Right lobe of liver (tissue), 6 donors: ENCODE measurements around the gene RBMS2. TPM values are rescaled to one million over a fixed set of nuclear protein-coding genes. Genes with fewer than 3 reads are reported as not detected.

Source experiments
- ATAC-seq, 4 donors: fragments of 200-7000 bp; cut with Tn5 transposase; one replicate each; pipeline ENCODE4 v1.9.1; 2020; ENCODE audit warnings: mild to moderate bottlenecking in 4 of 4, moderate library complexity in 4 of 4
- DNase-seq, 3 donors: peaks; one replicate each; pipeline ENCODE4 v3.0.0-alpha.2; 2020
- H3K27ac ChIP-seq, 3 donors: fragments of 200-600 bp; one replicate each; pipeline ENCODE4 v1.8.0; 2022
- H3K27me3 ChIP-seq, 2 donors: fragments of 200-600 bp; one replicate each; pipeline ENCODE4 v1.8.0; 2022
- H3K36me3 ChIP-seq, 4 donors: fragments of 200-600 bp; sonication (generic) in 1 of 4; one replicate each; pipeline versions ENCODE4 v1.5.1 to v1.8.0; 2017 to 2022; ENCODE audit warnings: control low read depth in 1 of 4
- H3K4me1 ChIP-seq, 4 donors: fragments of 200-600 bp; sonication (generic) in 1 of 4; one replicate each; pipeline versions ENCODE4 v1.5.1 to v1.8.0; 2017 to 2022; ENCODE audit warnings: control low read depth in 1 of 4
- H3K4me3 ChIP-seq, 3 donors: fragments of 200-600 bp; one replicate each; pipeline ENCODE4 v1.8.0; 2022
- H3K9me3 ChIP-seq, 4 donors: fragments of 200-600 bp; sonication (generic) in 1 of 4; one replicate each; pipeline versions ENCODE4 v1.5.1 to v1.8.0; 2017 to 2022; ENCODE audit warnings: control low read depth in 1 of 4
- CTCF ChIP-seq, 4 donors: fragments of 200-600 bp in 3 of 4; fragments of 450-650 bp in 1 of 4; IDR thresholded peaks; one replicate each; pipeline versions ENCODE4 v1.5.1 to v1.8.0; 2016 to 2022; ENCODE audit warnings: antibody characterized with exemption in 4 of 4, mild to moderate bottlenecking in 2 of 4
- POLR2A ChIP-seq: fragments of 450-650 bp; IDR thresholded peaks from one replicate; pipeline ENCODE4 v1.6.1; 2017; ENCODE audit warnings: antibody characterized with exemption, mild to moderate bottlenecking
- WGBS: methylation state at CpG from one replicate; pipeline ENCODE4 v1.1.6; 2018; ENCODE audit warnings: low coverage, low lambda C conversion rate; ENCODE audit not compliant: insufficient coverage; ENCODE audit errors: missing lambda C conversion rate; 5-methylcytosine and 5-hydroxymethylcytosine counted together
- intact Hi-C, 2 donors: fragments of 100-400 bp; cut with DNase I; formaldehyde crosslinking; loops; one replicate each; pipeline versions ENCODE4 v1.11.2 to v1.14.1; 2022
- total RNA-seq, 6 experiments: library from RNA; depleted of rRNA in 2 of 6; stranded (reverse); fragments of >200 nt in 2 of 6; fragmentation: NEBNext Ultra II Directional in 3 of 6; extraction: Animal tissue kit (Norgen Biotek cat#: 25700) in 3 of 6; gene quantifications; one replicate each; pipeline versions ENCODE4 v1.1.0 to v1.2.4, GENCODE V29; 2016 to 2023
- donor health status: DM: no; HTN: yes; CAD: no.
- donor health status: DM: no; HTN: no; CAD: no.
- donor health status: DM: no; HTN: no; CAD: no.
- donor health status: DM: no; HTN: yes; CAD: no.
- donor health status: DM: no; HTN: yes; CAD: no.

RBMS2 gene
- total RNA-seq, 6 experiments from 2014 or later = 3.4 to 6.4 (median 4.3) TPM

- H3K27me3 ChIP-seq = no peaks in the 10 kb centered on the region
- TF ChIP-seq CTCF (IDR thresholded peaks at IDR 0.05) (no peak), POLR2A (no peak)
- no peaks in the 10 kb centered on the region for H3K9me3 ChIP-seq
- H3K4me1 ChIP-seq = peaks cover 0 to 6% (median 0%) of the 10 kb centered on the region in 4 donors
- ATAC-seq = no peak
- intact Hi-C loops = loop anchor here (5.0 kb wide), 2 partner anchors 44 to 54 kb away; no protein-coding TSS in a partner anchor
- H3K36me3 ChIP-seq = no peaks in the 10 kb centered on the region
- DNase-seq = no peak
- H3K27ac ChIP-seq = no peak overlapping the region
- H3K4me3 ChIP-seq = no peak overlapping the region
- WGBS = 84% methylated on average over 2 of the region's 2 CpGs
Observed at GRCh38 chr12:56517854-56518253, 3.8 kb upstream of the RBMS2 start.

GRCh38 chr12:56518570-56518969, 3.0 kb upstream of the RBMS2 start:
- Histone ChIP-seq H3K4me1 (peaks cover 0 to 4% (median 0%) of the 10 kb centered on the region in 4 donors), H3K36me3 (no peaks in the 10 kb centered on the region), H3K4me3 (no peak overlapping the region), H3K9me3 (no peaks in the 10 kb centered on the region), H3K27ac (no peak overlapping the region), H3K27me3 (no peaks in the 10 kb centered on the region)
- DNase-seq (no peak), ATAC-seq (no peak)
- intact Hi-C loops = loop anchor here (5.0 kb wide), 2 partner anchors 44 to 54 kb away; no protein-coding TSS in a partner anchor
- WGBS = 30% methylated on average over 2 of the region's 2 CpGs
- TF ChIP-seq CTCF (IDR thresholded peaks at IDR 0.05) (no peak), POLR2A (no peak)

- intact Hi-C loops = loop anchor here in 1 of 2 donors (5.0 kb wide), 1 partner anchor 52 kb away; no protein-coding TSS in a partner anchor
- ATAC-seq (peak; percentile 42 to 74 (median 61)), DNase-seq (no peak)
- Histone ChIP-seq H3K27me3 (no peaks in the 10 kb centered on the region), H3K4me1 (no peaks in the 10 kb centered on the region), H3K4me3 (no peak overlapping the region), H3K9me3 (no peaks in the 10 kb centered on the region), H3K27ac (peak overlapping the region; percentile 22 to 71 (median 35)), H3K36me3 (no peaks in the 10 kb centered on the region)
- TF ChIP-seq POLR2A (no peak), CTCF (IDR thresholded peaks at IDR 0.05) (no peak)
- 41% methylated on average over 3 of the region's 3 CpGs for WGBS
Observed at GRCh38 chr12:56520048-56520447, 1.6 kb upstream of the RBMS2 start.

- no peaks in the 10 kb centered on the region for H3K4me1 ChIP-seq
- H3K4me3 ChIP-seq = no peak overlapping the region
Observed at GRCh38 chr12:56520506-56520905, 1.1 kb upstream of the RBMS2 start.

More at GRCh38 chr12:56520506-56520905, 1.1 kb upstream of the RBMS2 start:
- H3K27ac ChIP-seq = peak overlapping the region; percentile 13 to 71 (median 35)
- ATAC-seq (no peak), DNase-seq (no peak)
- no peaks in the 10 kb centered on the region for H3K36me3 ChIP-seq
- H3K27me3 ChIP-seq = no peaks in the 10 kb centered on the region
- H3K9me3 ChIP-seq = no peaks in the 10 kb centered on the region
- 58% methylated on average over 1 of the region's 1 CpG for WGBS
- intact Hi-C loops = loop anchor here in 1 of 2 donors (5.0 kb wide), 1 partner anchor 52 kb away; no protein-coding TSS in a partner anchor
- no peak for TF ChIP-seq POLR2A
- TF ChIP-seq CTCF (IDR thresholded peaks at IDR 0.05) = no peak
